HG02623 (cell line): ENCODE results near the gene SLC36A3.
"Not testable (repeated sequence)": the region's sequence is repeated elsewhere in the genome, so short reads cannot be mapped to it uniquely, and the experiment has no call there.

ENCODE experiments used
- ATAC-seq: cut with Tn5 transposase; IDR thresholded peaks from one replicate; pipeline ENCODE4 v1.9.1; 2021; ENCODE audit warnings: moderate library complexity; ENCODE audit not compliant: unreplicated experiment

SLC36A3 gene

DNA sequence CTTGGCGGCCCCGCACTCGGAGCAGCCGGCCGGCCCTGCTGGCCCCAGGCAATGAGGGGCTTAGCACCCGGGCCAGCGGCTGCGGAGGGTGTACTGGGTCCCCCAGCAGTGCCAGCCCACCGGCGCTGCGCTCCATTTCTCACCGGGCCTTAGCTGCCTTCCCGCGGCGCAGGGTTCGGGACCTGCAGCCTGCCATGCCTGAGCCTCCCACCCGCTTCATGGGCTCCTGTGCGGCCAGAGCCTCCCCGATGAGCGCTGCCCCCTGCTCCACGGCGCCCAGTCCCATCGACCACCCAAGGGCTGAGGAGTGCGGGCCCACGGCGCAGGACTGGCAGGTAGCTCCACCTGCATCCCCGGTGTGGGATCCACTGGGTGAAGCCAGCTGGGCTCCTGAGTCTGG, 5.7 kb upstream of the SLC36A3 start:
- not testable (repeated sequence) for ATAC-seq

- no peak for ATAC-seq
These were observed 5.3 kb downstream of the SLC36A3 start for GRCh38 chr5:151298063-151298855.

DNA sequence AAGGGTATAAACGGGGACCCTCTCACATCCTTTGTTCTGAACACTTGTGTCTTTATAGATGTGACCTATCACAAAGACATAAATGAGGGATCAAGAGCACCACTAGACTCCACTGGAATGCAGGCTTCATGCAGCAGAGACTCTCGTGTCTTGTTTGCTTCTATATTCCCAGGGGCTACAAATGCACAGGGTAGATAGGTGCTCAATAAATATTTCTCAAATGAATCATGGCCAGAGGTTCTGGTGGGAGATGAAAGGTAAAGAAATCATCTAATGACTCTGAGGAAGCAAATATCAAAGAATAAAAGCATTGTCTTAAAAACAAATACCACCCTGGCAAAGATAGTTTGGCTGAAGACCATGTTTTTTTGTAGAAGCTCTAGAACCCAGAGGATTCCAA, 6.6 kb downstream of the SLC36A3 start:
- no peak for ATAC-seq

DNA sequence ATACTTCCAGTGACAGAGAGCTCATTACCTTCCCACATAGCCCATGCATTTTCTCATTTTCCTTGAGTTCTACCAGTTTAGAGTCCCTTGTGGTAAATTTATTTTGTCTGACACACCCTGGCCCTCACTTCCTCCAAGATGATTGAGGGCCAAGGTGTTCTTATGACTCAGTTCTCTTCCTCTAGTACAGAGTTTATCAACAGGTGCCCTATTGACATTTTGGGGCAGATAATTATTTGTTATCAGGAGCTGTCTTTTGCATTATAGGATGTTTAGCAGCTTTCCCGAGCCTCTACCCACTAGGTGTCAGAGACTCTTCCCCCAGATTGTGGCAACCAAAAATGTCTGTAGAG, 7.1 kb downstream of the SLC36A3 start:
- ATAC-seq = no peak

DNA sequence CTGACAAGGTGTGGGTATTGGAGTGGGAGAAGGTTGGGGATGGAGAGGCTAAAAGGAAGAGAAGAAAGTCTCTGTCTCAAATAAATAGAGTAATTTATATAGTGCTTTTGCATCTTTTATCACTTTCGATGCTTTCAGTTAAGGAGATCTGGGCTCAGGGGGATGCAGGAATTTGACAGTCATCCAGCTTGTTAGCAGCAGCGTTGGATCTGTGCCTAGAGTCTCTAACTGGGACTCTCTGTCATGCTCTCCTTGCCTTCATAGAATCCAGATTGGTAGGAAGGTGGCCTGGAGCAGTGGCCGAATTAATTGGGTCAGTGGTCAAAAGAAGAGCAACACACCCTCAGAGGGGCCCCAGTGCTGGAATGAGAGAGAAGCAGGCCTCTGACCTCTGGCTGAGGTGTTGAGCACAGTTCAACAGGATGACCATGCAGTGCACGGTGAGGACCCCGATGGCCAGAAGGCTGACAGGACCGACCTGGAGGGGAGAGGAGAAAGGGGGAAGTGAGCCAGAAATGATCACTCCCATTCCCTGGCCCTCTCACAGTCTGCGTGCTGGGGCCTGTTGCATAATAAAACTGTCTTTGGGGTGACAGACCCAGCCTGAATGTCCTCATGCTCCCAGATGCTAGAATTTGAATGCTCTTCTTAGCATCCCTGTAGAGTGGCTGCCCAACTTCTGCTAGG, 7.6 kb downstream of the SLC36A3 start:
- no peak for ATAC-seq

DNA sequence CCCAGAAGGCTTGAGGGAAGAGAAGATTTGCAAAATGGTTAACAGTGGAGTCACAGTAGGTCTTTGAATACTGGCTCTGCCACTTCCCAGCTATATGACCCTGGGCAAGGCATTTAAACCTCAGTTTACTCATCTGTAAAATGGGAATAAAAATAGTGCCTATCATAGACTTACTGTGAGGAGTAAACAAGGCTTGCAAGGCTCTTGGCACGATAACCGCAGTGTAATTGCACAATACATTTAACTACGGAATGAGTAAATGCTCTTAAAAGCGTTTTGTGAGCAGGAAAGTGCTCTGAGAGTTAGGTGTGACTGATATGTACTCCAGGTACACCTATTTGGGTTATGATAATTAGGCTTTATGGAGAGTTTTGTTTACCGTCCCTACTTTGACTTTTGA, 8.4 kb downstream of the SLC36A3 start:
- ATAC-seq = no peak

DNA sequence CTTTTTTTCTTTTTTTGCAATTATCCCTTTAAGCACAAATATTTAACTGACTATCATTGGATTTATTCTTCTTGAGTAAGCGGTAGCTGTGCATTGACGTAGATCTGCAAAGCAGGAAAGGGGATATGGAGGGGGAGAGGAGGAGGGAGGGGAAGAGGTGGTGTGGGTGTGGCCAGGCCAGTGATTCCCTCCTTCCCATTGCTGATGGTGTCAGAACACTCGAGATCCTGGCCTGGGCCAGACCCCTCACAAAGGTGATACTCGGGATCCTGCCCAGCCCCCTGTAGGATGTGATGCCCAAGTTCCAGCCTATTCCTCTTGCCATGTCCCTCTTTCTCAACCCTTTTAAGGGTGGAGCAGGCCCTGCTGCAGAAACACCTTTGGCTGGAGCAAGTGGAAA, 9.9 kb downstream of the SLC36A3 start:
- ATAC-seq = no peak

DNA sequence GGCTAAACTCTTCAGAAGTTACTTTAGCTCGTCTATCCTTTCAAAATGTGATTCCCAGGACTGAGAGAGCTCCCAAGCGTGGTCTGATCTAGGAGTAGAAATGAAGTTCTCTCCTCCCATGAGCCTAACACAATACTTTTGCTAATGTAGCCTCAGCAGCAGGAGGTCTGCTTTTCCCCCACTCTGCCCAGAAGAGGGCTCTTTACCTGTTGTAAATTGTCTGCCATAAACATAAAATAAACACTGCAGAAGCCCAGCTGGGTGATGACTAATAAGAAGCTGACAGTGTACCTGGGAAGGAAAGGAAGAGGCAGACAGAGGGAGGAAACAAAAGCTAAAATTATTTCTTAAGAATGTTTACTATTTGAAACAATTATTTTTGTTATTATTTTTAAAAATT, 15.4 kb downstream of the SLC36A3 start:
- no peak for ATAC-seq

- ATAC-seq = no peak
These were observed 17.3 kb downstream of the SLC36A3 start for GRCh38 chr5:151286246-151286645.

GRCh38 chr5:151285683-151286082, 17.9 kb downstream of the SLC36A3 start:
- ATAC-seq = no peak

DNA sequence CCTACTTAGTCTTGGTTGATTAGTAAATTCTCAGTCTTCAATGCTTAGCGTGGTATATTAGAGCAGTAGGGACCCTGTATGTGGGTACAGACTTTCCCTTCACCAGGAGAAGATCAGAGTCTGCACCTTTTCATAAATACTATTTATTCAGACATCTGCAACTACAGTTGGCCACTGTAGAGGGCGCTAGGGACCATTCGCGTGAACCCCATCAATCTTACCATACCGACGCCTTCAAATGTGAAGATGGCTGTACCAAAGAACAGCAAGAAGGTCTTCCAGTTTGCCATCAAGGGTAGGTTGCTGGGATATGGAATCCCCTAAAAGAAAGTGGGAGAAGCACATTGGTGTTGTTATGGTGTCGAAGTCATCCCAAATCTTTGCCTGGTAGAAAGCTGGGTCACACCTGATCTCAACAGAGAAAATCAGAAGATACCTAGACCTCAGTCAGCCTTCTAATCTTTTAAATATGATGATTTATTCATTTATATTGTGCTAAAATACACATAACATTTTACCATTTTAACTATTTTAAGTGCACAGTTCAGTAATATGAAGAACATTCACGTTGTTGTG, 19.1 kb downstream of the SLC36A3 start:
- ATAC-seq = no peak

DNA sequence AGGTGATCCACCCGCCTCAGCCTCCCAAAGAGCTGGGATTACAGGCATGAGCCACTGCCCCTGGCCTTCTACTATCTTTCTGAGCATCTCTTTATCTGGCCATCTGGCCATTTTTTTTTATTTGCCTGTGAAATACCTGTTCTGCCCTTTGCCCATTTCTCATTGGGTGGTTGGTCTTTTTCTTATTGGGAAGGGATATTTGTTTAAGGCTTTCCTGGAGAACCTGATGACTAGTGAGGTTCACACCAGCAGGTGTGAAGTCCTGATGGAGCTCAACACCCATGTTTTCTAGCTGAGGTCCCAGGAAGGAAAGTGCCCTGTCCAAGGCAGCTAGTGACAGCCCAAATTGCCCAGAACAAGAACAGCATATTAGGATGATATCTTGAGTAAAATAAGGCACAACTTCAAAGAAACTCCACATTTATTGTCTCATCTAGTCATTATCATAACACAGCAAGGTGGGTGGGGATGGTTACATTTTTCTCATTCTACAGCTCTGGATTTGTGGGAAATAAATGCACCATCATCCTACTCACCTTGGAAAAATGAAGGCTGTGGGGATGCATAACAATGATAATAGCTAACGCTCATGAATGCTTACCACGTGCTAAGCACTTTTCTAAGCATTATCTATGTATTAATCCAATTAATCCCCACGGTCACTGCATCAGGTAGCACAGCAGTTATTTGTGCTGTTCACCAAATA, 20.3 kb downstream of the SLC36A3 start:
- no peak for ATAC-seq

- ATAC-seq = no peak
These were observed 22.4 kb downstream of the SLC36A3 start for GRCh38 chr5:151281001-151281639.

DNA sequence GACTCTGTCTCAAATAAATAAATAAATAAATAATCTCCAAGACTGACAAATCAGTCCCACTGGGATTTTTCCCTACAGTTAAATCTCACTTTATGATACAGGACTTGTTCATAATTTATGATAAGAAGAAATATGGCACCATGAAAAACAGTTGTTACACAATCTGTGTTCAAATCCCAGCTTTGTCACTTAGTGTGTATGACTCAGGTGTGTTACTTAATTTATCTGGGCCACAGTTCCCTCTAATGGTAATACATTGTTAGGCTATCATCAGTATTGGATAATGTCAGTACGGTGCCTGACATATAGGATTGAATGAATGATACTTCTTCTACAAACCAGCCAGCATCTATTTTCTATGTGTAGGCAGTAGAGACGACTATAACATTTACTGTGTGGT, 23.1 kb downstream of the SLC36A3 start:
- no peak for ATAC-seq

DNA sequence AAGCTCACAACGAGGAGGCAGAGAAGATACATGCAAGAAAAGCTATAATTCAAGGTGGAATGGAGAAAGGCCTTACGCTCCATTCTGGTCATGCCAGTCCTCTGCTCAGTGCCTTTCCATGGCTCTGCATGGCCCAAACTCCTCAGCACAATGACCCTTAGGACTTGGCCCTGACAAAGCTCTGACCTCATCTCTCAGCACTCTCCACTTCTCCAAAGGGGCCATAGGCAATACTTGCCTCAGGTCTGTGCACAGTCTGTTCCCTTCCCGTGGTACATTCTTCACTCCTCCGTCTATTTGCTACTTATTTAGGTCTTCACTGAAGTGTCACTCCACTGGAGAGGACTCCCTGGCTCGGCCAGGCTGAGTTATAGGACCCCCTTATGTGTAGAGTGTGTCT, 24.7 kb downstream of the SLC36A3 start:
- no peak for ATAC-seq

DNA sequence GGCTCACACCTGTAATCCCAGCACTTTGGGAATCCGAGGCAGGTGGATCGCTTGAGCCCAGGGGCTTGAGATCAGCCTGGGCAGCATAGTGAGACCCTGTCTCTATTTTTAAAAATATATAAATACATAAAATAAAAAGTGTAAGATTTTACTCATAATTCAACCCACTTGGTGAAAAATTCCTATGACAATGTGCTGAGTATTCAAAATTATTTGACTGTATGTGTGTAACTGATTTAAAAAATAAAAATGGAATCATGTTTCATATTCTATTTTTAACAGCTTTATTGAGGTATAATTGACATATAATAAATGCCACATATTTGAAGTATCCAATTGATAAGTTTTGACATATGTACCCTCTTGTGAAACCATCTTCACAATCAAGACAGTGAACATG, 27.8 kb downstream of the SLC36A3 start:
- no peak for ATAC-seq

DNA sequence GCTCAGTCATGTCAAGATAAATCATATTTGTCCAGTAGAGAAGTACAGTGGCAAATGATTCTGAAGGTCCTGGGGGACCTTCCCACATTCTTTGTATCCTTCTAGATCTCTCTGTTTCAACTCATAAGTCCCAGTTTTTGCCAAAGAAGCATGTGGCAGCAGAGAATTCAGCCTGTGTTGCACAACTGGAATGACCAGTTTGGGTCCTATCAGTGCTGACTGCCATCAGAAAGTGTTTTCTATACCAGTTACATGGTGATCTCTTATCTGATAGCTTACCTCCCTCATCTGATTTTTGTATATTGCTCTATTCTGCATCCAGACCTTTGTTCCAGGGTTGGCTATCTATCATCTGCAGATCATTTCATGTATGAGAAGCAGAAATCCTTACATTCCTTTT, 28.9 kb downstream of the SLC36A3 start:
- no peak for ATAC-seq

DNA sequence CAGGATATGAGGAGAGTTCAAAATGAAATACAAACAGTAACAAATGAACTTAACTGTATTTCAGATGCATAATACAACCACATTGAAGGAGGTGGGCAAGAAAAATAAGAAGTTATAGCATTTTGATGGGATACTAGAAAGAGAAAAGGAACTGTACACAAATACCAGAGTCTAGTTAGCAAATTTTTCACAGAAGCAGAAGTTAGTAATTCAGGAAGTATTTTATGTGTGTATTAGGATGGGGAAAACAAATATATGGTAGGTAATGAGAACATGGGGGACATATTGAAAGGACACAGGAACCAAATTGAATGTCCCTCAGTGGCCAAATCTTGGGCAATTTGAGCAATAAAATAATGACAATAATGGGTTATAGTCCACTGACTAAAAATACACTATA, 32.2 kb downstream of the SLC36A3 start:
- ATAC-seq = no peak

DNA sequence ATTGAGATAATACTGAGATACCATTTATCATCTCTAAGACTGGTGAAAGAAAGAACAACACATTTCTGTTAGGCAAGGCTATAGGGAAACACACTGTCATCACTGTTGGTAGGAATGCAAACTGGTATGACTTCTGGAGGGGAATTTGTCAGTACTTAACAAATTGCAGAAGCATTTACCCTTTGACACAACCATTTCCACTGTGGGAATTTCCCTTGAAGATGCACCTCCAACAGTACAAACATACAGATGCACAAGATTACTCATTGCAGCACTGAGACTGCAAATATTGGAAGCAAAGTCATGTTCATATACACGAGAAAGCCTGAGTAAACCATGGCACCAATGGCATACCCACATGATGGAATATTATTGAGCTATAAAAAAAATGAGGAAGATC, 33.0 kb downstream of the SLC36A3 start:
- peak; percentile 94 for ATAC-seq

DNA sequence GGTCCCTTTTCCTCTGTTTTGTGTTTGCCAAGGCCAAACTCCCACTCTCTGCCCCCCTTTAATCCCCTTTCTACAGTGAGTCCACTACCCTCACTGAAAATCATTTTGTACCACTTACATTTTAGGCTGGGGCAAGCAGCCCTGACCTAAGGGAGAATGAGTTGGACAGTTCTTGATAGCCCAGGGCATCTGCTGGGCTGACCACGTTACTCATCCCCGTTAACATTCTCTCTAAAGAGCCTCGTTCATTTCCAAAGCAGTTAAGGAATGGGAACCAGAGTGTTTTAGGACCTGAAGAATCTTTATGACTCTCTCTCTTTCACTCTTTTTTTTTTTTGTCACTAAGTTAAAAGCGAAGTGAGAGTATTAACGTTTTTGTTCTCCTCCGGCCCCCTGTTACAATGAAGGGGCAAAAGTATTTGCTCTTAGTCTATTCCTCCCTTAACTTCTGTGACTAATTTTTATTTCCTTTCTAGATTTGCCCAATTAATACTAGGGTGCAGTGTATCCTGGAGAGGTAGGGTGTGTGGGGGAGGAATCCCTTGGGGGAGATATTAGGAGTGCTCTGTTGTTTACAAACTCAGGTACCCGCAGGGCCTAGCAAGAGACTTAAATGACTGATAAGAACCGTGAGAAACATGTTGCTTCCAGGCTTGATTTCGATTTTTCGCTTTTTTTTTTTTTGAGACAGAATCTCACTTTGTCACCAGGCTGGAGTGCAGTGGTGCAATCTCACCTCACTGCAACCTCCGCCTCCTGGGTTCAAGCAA, 35.9 kb downstream of the SLC36A3 start:
- ATAC-seq = no peak

DNA sequence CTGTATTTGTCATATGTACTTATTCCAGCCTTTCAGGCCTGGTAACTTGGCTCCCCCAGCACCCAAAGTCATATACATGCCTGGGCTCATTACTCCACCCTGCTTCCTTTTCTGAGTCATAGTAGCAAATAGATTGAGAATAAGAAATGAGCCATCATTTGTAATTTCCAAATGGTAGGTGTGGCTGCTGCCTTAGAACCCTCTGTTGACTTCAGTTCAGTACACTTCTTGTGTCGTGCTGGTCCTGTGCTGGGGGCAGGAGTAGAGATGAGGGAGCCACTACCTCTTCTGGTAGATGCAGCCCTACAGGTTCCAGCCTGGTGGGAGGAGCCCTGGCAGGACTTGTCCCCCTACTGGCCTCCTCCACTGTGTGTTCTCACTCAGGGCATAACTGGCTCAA, 39.5 kb downstream of the SLC36A3 start:
- peak; percentile 64 for ATAC-seq
